Prostate gland (tissue), 2 donors: ENCODE results near the gene PLVAP. TPM values are rescaled to one million over a fixed set of nuclear protein-coding genes. Genes with fewer than 3 reads are reported as not detected.

Source experiments
- DNase-seq: peaks from one replicate; pipeline ENCODE4 v3.0.0-alpha.2; 2019; ENCODE audit warnings: low spot score
- H3K27ac ChIP-seq, 2 donors: fragments of 200-600 bp; sonication (generic); 2 replicates each; pipeline ENCODE4 v1.5.1; 2017 to 2019
- H3K27me3 ChIP-seq: fragments of 200-600 bp; sonication (generic); replicated peaks from 2 replicates; pipeline ENCODE4 v1.5.1; 2019; ENCODE audit not compliant: insufficient read depth
- H3K36me3 ChIP-seq, 2 donors: fragments of 200-600 bp; sonication (generic); 1 replicate in 1 of 2; 2 replicates in 1 of 2; pipeline versions ENCODE4 v1.5.1 to v1.8.1; 2017 to 2019
- H3K4me1 ChIP-seq: fragments of 200-600 bp; sonication (generic); replicated peaks from 2 replicates; pipeline ENCODE4 v1.5.1; 2019
- H3K4me3 ChIP-seq, 2 donors: fragments of 200-600 bp; sonication (generic); 2 replicates each; pipeline ENCODE4 v1.5.1; 2017 to 2019
- H3K9me3 ChIP-seq: fragments of 200-600 bp; sonication (generic); 2 replicates; pipeline ENCODE4 v1.5.1; 2017
- CTCF ChIP-seq, 4 experiments: fragments of 200-600 bp in 2 of 4; fragments of 450-650 bp in 2 of 4; sonication (generic) in 2 of 4; IDR thresholded peaks; 1 replicate in 3 of 4; 2 replicates in 1 of 4; pipeline ENCODE4 v1.5.1; 2016 to 2019; ENCODE audit warnings: antibody characterized with exemption in 4 of 4, mild to moderate bottlenecking in 2 of 4, moderate library complexity in 2 of 4
- POLR2A ChIP-seq: fragments of 450-650 bp; IDR thresholded peaks from one replicate; pipeline ENCODE4 v1.6.1; 2016; ENCODE audit warnings: antibody characterized with exemption, mild to moderate bottlenecking
- POLR2AphosphoS5 ChIP-seq: sonication (generic); formaldehyde crosslinking; IDR thresholded peaks from one replicate; pipeline ENCODE4 v1.6.1; 2017; ENCODE audit warnings: antibody characterized with exemption
- WGBS: methylation state at CpG from one replicate; pipeline ENCODE4 v1.1.5; 2018; 5-methylcytosine and 5-hydroxymethylcytosine counted together
- intact Hi-C: fragments of 100-400 bp; cut with DNase I; formaldehyde crosslinking; loops from one replicate; pipeline ENCODE4 v1.14.2; 2022
- total RNA-seq, 2 donors: library from RNA; depleted of rRNA; stranded (reverse); fragments of >200 nt; gene quantifications; one replicate each; pipeline ENCODE4 v1.1.0, GENCODE V29; 2016

Gene PLVAP
- total RNA-seq, 2 donors from 2014 or later = 33.5 to 35.4 TPM

- intact Hi-C loops = loop anchor here (5.0 kb wide), 1 partner anchor 98 kb away; no protein-coding TSS in a partner anchor
- Histone ChIP-seq H3K9me3 (no peaks in the 10 kb centered on the region), H3K27me3 (no peaks in the 10 kb centered on the region), H3K36me3 (no peaks in the 10 kb centered on the region), H3K4me3 (peak overlapping the region; percentile 28 to 29), H3K27ac (no peak overlapping the region), H3K4me1 (peaks cover 3% of the 10 kb centered on the region)
- TF ChIP-seq POLR2AphosphoS5 (no peak), CTCF (IDR thresholded peaks at IDR 0.05) (no peak), POLR2A (no peak)
- DNase-seq = no peak
- WGBS = 16% methylated on average over 14 of the region's 37 CpGs
Measured at GRCh38 chr19:17389957-17390664, 13.0 kb upstream of the PLVAP start.

GRCh38 chr19:17389288-17389687, 12.1 kb upstream of the PLVAP start:
- Histone ChIP-seq H3K27me3 (no peaks in the 10 kb centered on the region), H3K4me3 (no peak overlapping the region), H3K4me1 (peaks cover 3% of the 10 kb centered on the region), H3K27ac (no peak overlapping the region), H3K36me3 (no peaks in the 10 kb centered on the region), H3K9me3 (no peaks in the 10 kb centered on the region)
- no peak for TF ChIP-seq POLR2A
- TF ChIP-seq CTCF (IDR thresholded peaks at IDR 0.05) = no peak
- TF ChIP-seq POLR2AphosphoS5 = no peak
- intact Hi-C loops = loop anchor here (5.0 kb wide), 1 partner anchor 97 kb away; no protein-coding TSS in a partner anchor
- WGBS = 41% methylated on average over 1 of the region's 1 CpG
- DNase-seq = no peak

DNA sequence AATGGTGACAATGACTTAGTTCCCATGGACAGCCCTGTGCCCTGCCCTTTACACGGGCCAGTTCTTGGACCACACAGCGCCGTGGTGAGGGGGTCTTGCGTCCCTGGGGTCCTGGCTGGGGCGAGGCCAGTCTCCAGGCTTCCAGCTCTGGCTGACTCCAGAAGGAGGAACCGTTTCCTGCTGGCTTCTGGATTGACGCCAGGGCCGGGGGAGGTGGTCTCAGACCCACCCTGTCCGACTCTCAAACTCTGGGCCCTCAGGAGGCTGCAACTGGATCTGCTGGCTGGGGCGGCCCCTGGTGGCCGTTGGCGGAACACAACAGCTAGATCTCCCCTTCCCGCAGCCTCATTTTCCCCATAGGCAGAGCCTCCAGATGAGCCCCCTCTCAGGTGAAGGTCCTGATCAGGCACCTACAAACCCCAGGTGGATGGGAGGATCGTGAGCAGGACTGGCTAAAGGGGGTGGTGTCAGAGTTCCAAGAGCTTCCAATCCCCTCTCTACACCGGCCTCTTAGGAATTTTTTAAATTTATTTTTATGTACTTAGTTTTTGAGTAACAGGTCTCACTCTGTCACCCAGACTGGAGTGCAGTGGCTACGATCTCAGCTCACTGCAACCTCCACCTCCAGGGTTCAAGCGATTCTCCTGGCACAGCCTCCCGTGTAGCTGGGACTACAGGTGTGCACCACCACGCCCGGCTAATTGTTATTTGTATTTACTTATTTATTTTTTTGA, 8.9 kb upstream of the PLVAP start:
- Histone ChIP-seq H3K27ac (no peak overlapping the region), H3K4me3 (no peak overlapping the region), H3K4me1 (no peaks in the 10 kb centered on the region), H3K9me3 (no peaks in the 10 kb centered on the region), H3K27me3 (no peaks in the 10 kb centered on the region), H3K36me3 (no peaks in the 10 kb centered on the region)
- DNase-seq = no peak
- TF ChIP-seq POLR2A = no peak
- TF ChIP-seq CTCF (IDR thresholded peaks at IDR 0.05) = peak; percentile 70 to 87 (median 74)
- intact Hi-C loops = loop anchor here (2.0 to 5.0 kb wide), 2 partner anchors 39 to 94 kb away; no protein-coding TSS in a partner anchor
- WGBS = 35% methylated on average over 19 of the region's 20 CpGs

GRCh38 chr19:17380426-17381138, 3.4 kb upstream of the PLVAP start:
- 97% methylated on average over 5 of the region's 5 CpGs for WGBS
- Histone ChIP-seq H3K36me3 (no peaks in the 10 kb centered on the region), H3K27me3 (no peaks in the 10 kb centered on the region), H3K4me1 (no peaks in the 10 kb centered on the region), H3K4me3 (no peak overlapping the region), H3K27ac (no peak overlapping the region), H3K9me3 (no peaks in the 10 kb centered on the region)
- DNase-seq = no peak
- intact Hi-C loops = no loop called here
- TF ChIP-seq POLR2A (no peak), CTCF (IDR thresholded peaks at IDR 0.05) (no peak), POLR2AphosphoS5 (no peak)
